Neural cell (in vitro differentiated cells): ENCODE data around the gene PPP1R12A. TPM values are rescaled to one million over a fixed set of nuclear protein-coding genes. Genes with fewer than 3 reads are reported as not detected.

Source experiments
- H2AFZ ChIP-seq: fragments of 200-600, 300-800 bp; sonication (generic), shearing (Covaris generic); 2 replicates; pipeline ENCODE4 v1.6.0; 2014; ENCODE audit warnings: low read depth, mild to moderate bottlenecking, antibody characterized with exemption, low read length, moderate library complexity
- H3F3A ChIP-seq: fragments of 200-600 bp; shearing (Covaris generic); 2 replicates; pipeline ENCODE4 v1.6.1; 2016; ENCODE audit warnings: mild to moderate bottlenecking, moderate library complexity, mixed read lengths, antibody characterized with exemption, low read length; ENCODE audit not compliant: insufficient read depth, poor library complexity, severe bottlenecking
- H3K27ac ChIP-seq: fragments of 200-600, 300-800 bp; sonication (generic), shearing (Covaris generic); 2 replicates; pipeline ENCODE4 v1.5.1; 2014; ENCODE audit warnings: mild to moderate bottlenecking, low read length, moderate library complexity
- H3K27me3 ChIP-seq: fragments of 300-800, 200-600 bp; sonication (generic), shearing (Covaris generic); 2 replicates; pipeline ENCODE4 v1.6.0; 2014; ENCODE audit warnings: mild to moderate bottlenecking, low read depth, low read length, moderate library complexity; ENCODE audit not compliant: insufficient read depth
- H3K36me3 ChIP-seq: fragments of 300-800, 200-600 bp; sonication (generic), shearing (Covaris generic); 2 replicates; pipeline ENCODE4 v1.5.1; 2014; ENCODE audit warnings: mild to moderate bottlenecking, antibody characterized with exemption, low read length, moderate library complexity; ENCODE audit not compliant: insufficient read depth
- H3K4me2 ChIP-seq: fragments of 300-800, 200-600 bp; sonication (generic), shearing (Covaris generic); 2 replicates; pipeline ENCODE4 v1.6.0; 2014; ENCODE audit warnings: mild to moderate bottlenecking, low read length
- H3K4me3 ChIP-seq: fragments of 300-800, 200-600 bp; sonication (generic), shearing (Covaris generic); 2 replicates; pipeline ENCODE4 v1.5.1; 2014; ENCODE audit warnings: mild to moderate bottlenecking, low read length, moderate library complexity
- H3K79me2 ChIP-seq: fragments of 200-600 bp; shearing (Covaris generic); replicated peaks from 2 replicates; pipeline ENCODE4 v1.6.0; 2014; ENCODE audit warnings: mild to moderate bottlenecking, low read length, moderate library complexity; ENCODE audit not compliant: insufficient read depth
- H3K9ac ChIP-seq: fragments of 300-800, 200-600 bp; sonication (generic), shearing (Covaris generic); 2 replicates; pipeline ENCODE4 v1.6.1; 2016; ENCODE audit warnings: mild to moderate bottlenecking, low read length, mixed read lengths
- H3K9me2 ChIP-seq: fragments of 200-600 bp; shearing (Covaris generic); 2 replicates; pipeline ENCODE4 v1.6.1; 2016; ENCODE audit warnings: mild to moderate bottlenecking, low read length, mixed read lengths; ENCODE audit not compliant: insufficient read depth
- H3K9me3 ChIP-seq: fragments of 200-600, 300-800 bp; sonication (generic), shearing (Covaris generic); 2 replicates; pipeline ENCODE4 v1.6.1; 2016; ENCODE audit warnings: mild to moderate bottlenecking, mixed run types, low read length, moderate library complexity, mixed read lengths
- H4K20me1 ChIP-seq: fragments of 200-600 bp; shearing (Covaris generic); 2 replicates; pipeline ENCODE4 v1.6.1; 2016; ENCODE audit warnings: mild to moderate bottlenecking, mixed run types; ENCODE audit not compliant: insufficient read depth
- CTCF ChIP-seq: fragments of 450-650 bp; IDR thresholded peaks from 2 replicates; pipeline ENCODE4 v1.5.1; 2014; ENCODE audit warnings: antibody characterized with exemption, mild to moderate bottlenecking, moderate library complexity; ENCODE audit not compliant: poor library complexity, severe bottlenecking
- EP300 ChIP-seq: fragments of 450-650 bp; conservative IDR thresholded peaks from 2 replicates; pipeline ENCODE4 v1.6.1; 2014; ENCODE audit warnings: antibody characterized with exemption, mild to moderate bottlenecking, moderate library complexity; ENCODE audit not compliant: poor library complexity, severe bottlenecking
- EZH2 ChIP-seq: fragments of 200-600, 300-800 bp; shearing (Covaris generic), sonication (generic); IDR thresholded peaks from 2 replicates; pipeline ENCODE4 v1.6.1; 2014; ENCODE audit warnings: antibody characterized with exemption, low read length, borderline replicate concordance, mild to moderate bottlenecking; ENCODE audit not compliant: insufficient read depth, poor library complexity, severe bottlenecking
- MXI1 ChIP-seq: fragments of 450-650 bp; conservative IDR thresholded peaks from 2 replicates; pipeline ENCODE4 v1.6.1; 2014; ENCODE audit warnings: antibody characterized with exemption, mild to moderate bottlenecking; ENCODE audit not compliant: poor library complexity, severe bottlenecking
- POLR2AphosphoS5 ChIP-seq: IDR thresholded peaks from 2 replicates; pipeline ENCODE4 v1.6.1; 2012
- RAD21 ChIP-seq: fragments of 450-650 bp; conservative IDR thresholded peaks from 2 replicates; pipeline ENCODE4 v1.6.1; 2014; ENCODE audit warnings: antibody characterized with exemption, mild to moderate bottlenecking, moderate library complexity
- REST ChIP-seq: IDR thresholded peaks from 2 replicates; pipeline ENCODE4 v1.6.1; 2012; ENCODE audit warnings: borderline replicate concordance
- SMC3 ChIP-seq: fragments of 450-650 bp; conservative IDR thresholded peaks from 2 replicates; pipeline ENCODE4 v1.6.1; 2014; ENCODE audit warnings: antibody characterized with exemption, mild to moderate bottlenecking, moderate library complexity; ENCODE audit not compliant: poor library complexity
- TAF1 ChIP-seq: IDR thresholded peaks from 2 replicates; pipeline ENCODE4 v1.6.1; 2012; ENCODE audit warnings: low read depth
- polyA plus RNA-seq: library from polyadenylated mRNA; depleted of rRNA; stranded (reverse); fragments of >200 nt; gene quantifications from 2 replicates; pipeline ENCODE4 v1.2.3, GENCODE V29; 2014

Gene PPP1R12A
- polyA plus RNA-seq, 1 donor from 2014 or later: 68.2 TPM

- H3K27ac ChIP-seq: no peak overlapping the region
- H4K20me1 ChIP-seq: no peaks in the 10 kb centered on the region
These were observed 22.8 kb downstream of the PPP1R12A start for GRCh38 chr12:79911889-79912656.

GRCh38 chr12:79908366-79908765 lies 26.5 kb downstream of the PPP1R12A start:
- H3K36me3 ChIP-seq: no peaks in the 10 kb centered on the region
- no peak overlapping the region for H3K9ac ChIP-seq
- no peak overlapping the region for H3K4me2 ChIP-seq
- no peak overlapping the region for H3K4me3 ChIP-seq
- no peak overlapping the region for H2AFZ ChIP-seq
- no peaks in the 10 kb centered on the region for H3K27me3 ChIP-seq
- H3K9me3 ChIP-seq: no peaks in the 10 kb centered on the region
- peaks cover 79% of the 10 kb centered on the region for H3K79me2 ChIP-seq
- no peaks in the 10 kb centered on the region for H4K20me1 ChIP-seq
- H3K9me2 ChIP-seq: no peaks in the 10 kb centered on the region
- H3K27ac ChIP-seq: no peak overlapping the region
- no peaks in the 10 kb centered on the region for H3F3A ChIP-seq
- TF ChIP-seq RAD21 (no peak), MXI1 (no peak), TAF1 (no peak), REST (no peak), EP300 (no peak), SMC3 (no peak), EZH2 (no peak)

More at GRCh38 chr12:79911889-79912656, 22.8 kb downstream of the PPP1R12A start:
- H3K79me2 ChIP-seq: peaks cover 92% of the 10 kb centered on the region
- H3K4me2 ChIP-seq: no peak overlapping the region
- H3F3A ChIP-seq: no peaks in the 10 kb centered on the region
- no peak overlapping the region for H2AFZ ChIP-seq
- no peaks in the 10 kb centered on the region for H3K9me2 ChIP-seq
- no peak overlapping the region for H3K9ac ChIP-seq
- TF ChIP-seq MXI1 (no peak), EP300 (no peak), REST (no peak), CTCF (no peak), EZH2 (no peak), RAD21 (no peak), POLR2AphosphoS5 (no peak), SMC3 (no peak), TAF1 (no peak)
- H3K36me3 ChIP-seq: no peaks in the 10 kb centered on the region
- H3K4me3 ChIP-seq: no peak overlapping the region
- no peaks in the 10 kb centered on the region for H3K27me3 ChIP-seq
- H3K9me3 ChIP-seq: no peaks in the 10 kb centered on the region
